NCI-H345 (cell line): Measurements from ENCODE around the gene DLL4.
"Not testable (repeated sequence)": the region's sequence is repeated elsewhere in the genome, so short reads cannot be mapped to it uniquely, and the experiment has no call there.

Experiments
- DNase-seq: peaks from one replicate; lab custom pipeline; 2025; lab: John Stamatoyannopoulos, UW

The DLL4 gene

DNA sequence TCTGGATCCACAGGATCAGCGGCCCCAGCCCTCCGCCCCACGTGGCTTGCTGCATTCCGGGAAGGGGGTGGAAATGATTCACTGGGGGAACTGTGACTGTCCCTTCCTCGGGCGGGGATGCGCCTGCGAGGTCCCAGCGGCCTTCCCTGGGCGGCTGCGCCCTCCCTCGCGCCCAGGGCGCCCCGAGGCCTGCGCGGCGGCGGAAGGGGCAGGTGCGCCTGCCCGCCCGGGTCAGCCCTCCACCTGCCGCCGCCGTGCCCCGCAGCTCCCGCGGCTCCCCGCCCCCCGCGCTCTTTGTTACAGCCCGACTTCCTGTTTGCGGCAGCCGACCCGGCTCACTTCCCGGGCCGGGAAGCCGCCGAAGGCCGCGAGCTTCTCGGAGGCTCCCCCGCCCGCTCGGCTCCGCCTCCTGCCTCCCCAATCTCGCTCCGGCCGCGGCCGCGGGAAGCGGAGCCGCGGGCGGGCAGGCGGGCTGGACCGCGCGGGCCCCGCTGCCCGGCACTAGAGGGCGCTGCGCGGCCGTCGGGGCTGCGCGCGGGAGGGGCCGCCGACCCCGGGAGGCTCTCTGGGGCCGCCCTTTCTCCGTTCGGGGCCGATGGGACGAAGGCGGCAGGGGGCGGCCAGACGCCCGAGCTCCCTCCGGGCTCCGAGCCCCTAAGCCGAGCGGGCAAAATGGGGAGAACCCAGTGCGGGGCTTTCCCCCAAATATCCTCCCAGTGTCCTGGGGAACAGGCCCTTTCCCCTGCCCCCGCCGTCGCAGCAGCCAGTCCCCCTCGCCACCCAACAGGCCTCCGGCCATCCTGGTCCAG lies 12.6 kb downstream of the DLL4 start:
- DNase-seq = peak; percentile 59

DNA sequence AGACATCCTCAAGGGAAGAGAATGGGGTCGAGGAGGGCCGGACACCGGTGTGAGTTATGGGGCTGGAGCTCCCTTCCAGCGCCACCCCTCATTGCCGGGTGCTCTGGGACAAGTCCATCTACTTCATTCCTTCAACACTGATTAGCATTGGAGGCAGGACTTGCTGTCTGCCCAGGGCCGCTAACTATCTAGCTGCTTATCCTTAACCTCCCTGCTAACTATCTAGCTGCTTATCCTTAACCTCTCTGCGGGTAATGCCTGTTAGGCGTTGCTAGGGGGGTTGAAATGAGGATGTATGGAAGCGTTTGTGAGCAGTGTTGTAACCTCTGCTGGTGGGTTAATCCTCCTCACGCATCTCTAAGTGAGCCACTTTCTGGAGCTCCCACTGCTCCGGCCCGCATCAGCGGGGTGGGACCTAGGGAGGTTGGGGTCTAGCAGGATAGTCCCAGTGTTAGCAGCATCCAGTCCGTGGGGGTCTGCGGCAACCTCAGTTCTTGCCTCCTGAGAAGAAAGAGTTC lies 13.3 kb downstream of the DLL4 start:
- no peak for DNase-seq

DNA sequence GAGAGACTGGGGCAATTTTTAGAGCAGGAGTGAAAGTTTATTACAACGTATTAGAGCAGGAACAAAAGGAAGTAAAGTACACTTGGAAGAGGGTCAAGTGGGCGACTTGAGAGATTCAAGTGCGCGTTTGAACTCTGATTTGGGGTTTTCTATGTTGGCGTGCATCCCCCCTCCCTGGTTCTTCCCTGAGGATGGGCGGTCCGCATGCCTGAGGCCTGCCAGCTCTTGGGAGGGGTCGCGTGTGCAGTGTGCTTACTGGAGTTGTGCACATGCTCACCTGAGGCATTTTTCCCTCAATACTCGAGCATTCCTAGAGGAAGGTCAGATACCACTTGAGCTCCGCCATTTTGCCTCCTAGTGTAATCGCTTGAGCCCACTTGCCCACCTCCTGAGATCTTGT lies 13.7 kb downstream of the DLL4 start:
- DNase-seq = no peak

DNA sequence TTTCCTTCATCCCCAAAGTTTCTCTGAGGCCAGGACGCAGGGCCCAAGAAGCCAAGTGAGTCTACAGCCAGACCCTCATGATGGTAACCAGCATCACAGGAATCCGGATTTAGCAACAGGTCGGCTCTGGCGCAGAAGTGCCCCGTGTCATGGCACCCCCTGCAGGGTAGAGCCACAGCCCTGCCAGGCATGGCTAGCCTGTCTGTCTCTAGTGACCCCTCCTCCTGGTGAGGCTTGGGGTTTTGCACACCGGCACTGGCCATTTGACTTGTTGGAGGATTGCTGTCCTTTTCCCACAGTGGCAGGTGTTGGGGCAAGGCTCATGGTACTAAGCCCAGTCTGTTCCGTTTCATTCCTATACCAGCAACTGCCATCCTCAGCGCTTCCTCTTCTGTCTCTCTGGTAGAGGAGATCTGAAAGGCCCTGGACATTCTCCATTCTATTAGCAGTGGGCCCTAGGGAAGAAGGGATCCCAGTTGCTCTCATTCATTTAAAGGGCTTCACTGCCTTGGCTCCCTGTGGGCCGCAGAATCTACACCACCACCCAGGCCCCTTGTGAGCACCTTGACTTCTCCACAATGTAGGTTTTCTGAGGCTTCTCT lies 14.7 kb downstream of the DLL4 start:
- DNase-seq = no peak

DNA sequence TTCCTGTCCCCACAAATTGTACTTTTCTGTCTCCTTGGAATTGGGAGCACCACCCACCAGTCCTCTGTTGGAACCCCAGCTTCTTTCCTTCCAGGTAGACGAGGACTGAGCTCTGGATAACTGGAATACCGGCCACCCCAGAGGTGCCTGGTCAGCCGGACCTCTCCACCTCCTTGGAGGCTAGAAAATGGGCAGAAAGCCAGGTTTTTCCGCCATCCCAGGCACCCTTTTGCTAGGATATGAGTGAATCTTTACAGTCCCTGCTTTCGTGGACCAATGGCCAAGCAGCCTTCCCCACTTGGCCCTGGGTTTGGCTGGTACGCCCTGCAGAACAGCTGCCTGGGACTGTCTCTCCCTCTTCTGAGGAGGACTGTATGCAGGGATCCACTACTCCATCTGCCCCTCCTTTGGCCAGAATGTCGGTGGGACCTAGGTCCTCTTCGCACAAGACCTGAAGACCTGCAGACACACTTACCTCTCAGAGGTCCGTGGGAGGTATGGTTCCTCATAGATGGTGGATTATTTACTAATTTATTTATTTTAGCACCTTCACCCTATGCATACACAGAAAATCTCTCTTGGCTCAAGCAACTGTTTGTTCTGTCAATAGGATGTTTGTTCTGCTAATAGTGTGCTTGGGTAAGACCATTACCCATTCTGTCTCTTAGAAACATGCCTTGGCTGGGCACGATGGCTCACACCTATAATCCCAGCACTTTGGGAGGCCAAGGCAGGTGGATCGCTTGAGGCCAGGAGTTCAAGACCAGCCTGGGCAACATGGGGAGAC lies 15.6 kb downstream of the DLL4 start:
- no peak for DNase-seq

DNA sequence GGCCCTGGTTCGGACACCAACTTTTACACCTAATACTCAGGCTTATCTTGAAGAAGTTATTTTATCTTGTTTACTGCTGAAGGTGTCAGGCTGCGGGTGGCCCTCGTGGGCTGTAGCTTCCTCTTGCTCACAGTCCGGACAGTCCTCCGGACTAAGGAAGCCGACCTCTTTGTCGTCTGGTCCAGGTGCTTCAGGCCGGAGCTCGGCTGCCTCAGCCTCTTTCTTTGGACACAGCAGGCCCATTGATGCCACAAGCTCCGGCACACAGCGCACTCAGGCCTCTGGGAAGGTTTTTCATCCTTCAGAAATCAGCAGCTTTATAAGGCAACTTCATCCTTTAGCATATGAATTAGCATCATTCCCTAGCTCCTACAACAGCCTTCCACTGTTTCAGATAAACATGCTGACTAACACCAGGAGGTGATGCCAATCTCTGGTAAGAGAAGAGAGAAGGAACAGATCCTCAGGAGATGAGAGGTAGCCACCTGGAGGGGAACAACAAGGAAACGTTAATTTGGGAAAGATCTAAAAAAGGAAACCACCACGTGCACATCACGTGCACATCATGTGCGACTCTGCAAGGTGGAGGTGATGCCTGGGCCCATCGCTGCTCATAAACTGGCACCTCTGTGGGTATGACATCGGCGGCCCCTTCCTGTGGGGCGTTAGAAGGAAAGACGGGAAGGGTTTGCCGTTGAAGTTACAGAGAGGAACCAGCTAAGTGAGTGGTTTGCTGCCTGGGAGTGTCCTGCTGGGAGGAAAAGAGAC lies 19.8 kb downstream of the DLL4 start:
- DNase-seq = no peak

DNA sequence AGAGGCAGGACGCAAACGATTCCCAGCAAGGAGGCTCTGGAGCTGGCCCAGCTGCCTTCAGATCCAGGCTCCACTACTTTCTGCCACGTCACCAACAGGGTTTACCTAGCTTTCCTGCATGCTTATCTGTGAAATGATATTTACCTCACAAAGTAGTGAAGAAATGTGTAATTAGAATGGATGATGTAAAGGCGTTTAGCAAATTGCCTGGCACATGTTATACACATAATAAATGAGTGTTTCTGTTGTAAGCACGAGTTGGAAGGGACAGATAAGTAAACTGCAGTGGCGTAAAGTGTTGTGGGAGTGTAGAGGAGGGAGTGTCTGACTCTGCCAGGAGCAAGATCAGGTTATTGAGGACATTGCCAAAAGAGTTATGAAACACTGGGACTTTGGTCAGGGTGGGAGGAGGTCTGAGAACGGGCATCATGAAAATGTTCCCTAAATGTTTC lies 20.6 kb downstream of the DLL4 start:
- no peak for DNase-seq

DNA sequence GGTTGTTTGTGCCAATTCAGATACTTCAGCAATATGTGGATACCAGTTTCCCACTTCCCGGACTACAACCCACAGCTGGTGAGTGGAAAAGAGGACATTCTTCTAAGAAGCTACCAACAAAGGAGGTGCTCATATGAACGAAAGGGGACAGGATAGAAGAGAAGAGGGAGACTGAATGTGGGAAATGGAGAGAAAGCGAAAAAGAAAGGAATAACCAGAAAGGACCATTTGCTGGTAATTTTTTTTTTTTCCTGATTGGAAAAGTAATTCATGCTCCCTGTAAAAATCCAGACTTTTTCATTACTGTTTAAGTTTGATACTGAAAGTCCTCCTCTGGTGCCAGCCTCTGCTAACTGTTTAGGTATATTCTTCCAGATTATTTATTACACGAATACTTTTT lies 22.6 kb downstream of the DLL4 start:
- no peak for DNase-seq

DNA sequence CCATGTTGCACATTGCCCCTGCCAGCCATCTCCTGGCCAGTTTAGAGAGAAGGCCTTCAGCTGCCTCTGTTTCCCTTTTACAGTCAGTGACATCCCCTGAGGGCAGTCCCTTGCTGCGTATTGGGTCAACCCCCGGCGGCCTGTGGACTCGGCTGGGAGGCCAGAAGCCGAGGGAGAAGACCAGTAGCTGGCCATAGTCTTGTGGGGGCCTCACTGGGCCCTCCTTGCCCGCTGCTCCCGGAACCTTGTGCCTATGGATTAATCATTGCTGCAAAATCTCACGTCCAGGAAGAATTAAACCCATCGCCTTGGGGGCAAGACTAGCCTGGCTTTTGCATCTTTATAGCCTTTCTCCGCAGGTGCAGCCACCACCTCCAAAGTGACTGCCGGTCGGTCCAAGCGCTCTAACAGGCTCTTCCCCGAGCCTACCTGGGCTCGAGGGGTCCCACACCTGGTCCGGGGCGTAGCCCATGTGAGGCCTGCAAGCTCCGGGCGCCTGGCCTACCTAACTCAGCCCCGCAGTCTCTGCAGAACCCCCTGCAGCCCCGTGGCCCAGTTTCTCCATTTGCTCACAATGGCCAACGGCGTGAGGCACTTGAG lies 23.3 kb downstream of the DLL4 start:
- no peak for DNase-seq

DNA sequence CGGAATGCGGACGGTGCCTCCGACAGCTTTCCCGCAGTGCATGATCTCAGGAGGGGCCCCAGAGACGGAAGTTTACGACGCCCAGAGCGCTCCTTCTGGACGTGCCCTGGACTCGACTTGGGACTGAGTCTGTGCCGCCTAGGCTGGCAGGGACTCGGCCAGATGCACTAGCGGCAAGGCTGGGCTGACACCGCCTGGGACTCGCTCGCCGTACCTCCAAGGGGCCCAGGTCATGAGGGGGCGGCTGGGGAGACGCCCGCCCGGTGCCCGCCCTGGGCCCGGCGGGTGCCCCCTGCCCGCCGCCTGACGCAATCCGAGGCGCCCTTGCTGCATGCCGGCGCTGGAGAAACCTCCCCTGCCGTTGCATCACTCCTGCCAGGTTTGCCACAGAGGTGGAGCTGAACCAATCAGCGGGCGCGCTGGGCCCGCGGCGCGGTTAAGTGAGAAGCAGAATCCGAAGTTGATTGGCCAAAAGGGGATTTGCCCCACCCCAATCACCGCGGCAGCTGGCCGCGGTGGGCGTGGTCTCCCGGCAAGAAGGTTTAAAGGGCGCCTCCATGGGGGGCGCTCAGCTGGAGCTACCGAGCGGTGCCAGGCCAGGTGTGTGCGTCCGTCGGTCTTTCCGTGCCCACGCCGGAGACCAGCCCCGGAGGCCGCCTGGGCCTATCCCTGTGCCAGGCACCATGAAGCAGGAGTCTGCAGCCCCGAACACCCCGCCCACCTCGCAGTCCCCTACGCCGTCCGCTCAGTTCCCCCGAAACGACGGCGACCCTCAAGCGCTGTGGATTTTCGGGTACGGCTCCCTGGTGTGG lies 24.0 kb downstream of the DLL4 start, which contains the start of gene CHAC1:
Gene CHAC1 (plus strand): TSS at position 571 of the 812 bp plus-strand sequence. CDS start 113 bp downstream, at position 684.
- peak; percentile 95 for DNase-seq

DNA sequence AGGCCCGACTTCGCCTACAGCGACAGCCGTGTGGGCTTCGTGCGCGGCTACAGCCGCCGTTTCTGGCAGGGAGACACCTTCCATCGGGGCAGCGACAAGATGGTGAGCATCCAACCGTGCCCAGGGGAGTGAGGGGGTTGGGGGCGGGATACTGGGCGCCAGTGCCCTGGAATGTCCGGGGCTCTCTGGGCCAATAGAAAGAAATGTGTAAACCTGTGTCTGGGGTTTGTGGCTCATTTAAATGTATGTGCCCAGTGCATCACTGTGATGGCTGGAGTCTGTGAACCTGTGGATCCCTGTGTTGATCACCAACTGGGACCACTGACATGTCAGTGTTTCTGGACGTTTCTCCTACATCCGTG lies 24.6 kb downstream of the DLL4 start:
- DNase-seq = no peak

DNA sequence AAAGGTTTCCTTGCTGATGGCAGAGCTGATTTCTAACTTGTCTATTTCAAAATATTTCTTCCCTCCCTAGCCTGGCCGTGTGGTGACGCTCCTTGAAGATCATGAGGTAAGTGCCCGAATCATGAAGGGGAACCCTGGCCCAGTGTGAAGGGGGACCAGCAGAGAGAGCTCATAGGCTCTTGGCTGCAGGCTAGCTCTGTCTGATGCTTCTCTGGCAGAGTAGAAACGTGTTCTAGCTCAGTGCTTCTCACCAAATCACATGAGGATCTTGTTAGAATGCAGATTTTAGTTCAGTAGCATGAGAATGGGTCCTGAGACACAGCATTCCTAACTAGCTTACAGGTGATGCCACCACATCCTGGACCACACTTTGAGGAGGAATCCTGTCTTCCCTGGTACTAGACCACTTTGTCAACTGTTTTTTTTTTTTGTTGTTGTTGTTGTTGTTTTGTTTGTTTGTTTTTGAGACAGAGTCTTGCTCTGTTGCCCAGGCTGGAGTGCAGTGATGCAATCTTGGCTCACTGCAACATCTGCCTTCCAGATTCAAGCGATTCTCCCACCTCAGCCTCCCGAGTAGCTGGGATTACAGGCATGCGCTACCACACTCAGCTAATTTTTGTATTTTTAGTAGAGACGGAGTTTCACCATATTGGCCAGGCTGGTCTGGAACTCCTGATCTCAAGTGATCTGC lies 25.2 kb downstream of the DLL4 start:
- DNase-seq = not testable (repeated sequence)

DNA sequence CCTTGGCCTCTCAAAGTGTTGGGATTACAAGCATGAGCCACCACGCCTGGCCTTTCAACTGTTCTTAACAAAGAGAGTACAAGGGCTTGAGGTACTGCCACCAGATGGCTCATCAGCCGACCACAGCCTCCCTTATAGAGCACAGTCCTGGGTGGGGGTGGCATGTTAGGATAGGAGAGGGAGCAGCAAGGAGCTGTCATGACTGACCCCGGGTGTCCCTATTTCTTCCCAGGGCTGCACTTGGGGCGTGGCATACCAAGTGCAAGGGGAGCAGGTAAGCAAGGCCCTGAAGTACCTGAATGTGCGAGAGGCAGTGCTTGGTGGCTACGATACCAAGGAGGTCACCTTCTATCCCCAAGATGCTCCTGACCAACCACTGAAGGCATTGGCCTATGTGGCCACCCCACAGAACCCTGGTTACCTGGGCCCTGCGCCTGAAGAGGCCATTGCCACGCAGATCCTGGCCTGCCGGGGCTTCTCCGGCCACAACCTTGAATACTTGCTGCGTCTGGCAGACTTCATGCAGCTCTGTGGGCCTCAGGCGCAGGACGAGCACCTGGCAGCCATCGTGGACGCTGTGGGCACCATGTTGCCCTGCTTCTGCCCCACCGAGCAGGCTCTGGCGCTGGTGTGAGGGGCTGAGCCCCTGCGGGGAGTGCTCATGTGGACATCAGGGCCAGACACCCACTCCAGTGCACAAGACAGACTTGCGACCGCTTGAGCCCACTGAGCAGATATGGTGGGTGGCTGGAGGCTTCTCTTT lies 26.2 kb downstream of the DLL4 start:
- DNase-seq = no peak

DNA sequence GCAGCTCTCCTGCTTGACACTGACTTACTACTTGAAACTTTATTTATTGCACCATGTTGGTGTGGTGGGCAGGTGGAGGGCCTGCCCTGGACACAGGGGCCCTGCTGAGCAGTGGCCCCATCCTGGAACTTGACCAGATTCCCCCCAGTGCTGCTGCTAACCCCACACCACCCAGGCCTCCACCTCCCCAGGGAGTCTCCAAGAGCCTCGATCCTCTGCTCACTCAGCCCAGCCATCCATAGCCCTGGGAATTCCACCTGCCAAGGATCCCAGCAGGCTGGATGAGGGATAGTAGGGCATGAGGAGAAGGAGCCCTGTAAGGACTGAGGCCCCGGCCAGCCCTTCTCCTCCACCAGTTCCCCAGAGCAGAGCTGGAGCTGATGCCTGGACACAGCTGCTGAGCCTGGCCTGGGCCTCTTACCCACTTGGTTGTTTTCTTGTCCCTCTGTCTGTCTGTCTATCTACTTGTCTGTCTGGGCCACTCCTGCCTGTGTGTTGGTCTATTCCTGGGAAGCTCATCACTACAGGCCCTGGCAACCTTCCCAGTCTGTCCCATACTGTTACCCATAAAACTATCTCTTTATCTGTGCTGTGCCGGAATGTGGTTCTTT lies 26.9 kb downstream of the DLL4 start:
- DNase-seq = no peak

DNA sequence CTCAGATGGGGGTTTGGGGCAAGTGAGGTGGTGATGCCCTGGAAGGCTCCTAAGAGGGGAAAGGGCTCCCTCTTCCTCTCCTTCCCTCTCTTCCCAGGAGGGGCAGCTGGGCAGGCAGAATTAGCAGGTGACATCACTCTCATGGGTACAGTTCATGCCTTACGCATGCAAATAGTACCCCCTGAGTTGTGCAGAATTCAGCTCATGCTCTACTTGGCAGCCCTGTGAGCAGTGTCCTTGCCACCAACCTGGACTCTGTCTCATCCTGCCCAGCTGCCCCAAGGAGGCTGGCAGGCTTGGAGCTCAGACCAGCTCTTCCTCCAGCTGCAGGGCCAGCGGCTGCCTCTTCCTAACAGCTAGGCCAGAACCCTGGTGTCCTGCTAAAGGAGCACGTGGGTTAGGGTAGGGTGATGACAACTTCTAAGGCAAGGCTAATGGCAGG lies 27.4 kb downstream of the DLL4 start:
- no peak for DNase-seq

DNA sequence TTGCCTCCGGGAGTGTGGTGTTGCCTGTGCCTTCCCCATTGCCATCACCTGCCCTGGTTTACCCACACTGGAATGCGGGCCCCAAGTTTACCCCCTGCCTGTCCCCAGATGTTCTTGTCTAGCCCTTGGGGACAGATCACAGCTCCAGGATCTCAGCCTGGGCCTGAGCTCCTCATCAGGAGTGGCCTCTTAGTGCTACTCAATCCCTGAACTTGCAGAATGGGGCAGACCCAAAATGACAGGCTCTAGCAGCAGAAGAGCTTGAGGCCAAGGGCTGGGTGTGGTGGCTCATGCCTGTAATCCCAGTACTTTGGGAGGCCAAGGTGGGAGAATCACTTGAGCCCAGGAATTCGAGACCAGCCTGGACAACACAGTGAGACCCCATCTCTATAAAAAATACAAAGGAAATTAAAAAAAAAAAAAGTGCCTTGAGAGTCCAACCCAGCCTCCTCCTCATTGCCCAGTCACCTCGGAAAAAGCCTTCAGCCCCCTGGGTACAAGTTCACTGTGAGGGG lies 28.0 kb downstream of the DLL4 start:
- DNase-seq = no peak

DNA sequence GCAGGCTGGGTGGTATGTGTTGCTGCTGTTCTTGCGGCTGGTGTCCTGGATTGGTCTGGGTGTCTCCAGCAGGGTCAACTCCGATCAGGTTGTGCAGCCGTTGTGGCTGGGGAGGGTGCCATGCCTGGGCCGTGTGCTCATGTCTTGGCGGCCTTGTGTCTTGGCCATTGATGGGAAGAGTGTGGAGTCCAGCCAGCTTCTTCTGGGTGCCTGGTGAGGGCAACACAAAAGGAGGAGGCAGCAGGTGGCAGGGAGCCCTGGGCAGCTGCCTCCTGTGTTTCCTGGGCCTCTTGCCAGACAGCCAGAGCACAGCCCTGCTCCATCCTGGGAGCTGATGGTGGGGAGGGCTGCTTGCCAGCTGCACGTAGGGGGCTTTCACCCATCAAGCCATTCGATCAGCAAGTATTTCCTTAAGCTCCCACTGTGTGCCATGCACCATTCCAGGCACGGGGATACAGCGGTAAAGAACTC lies 28.5 kb downstream of the DLL4 start:
- peak; percentile 64 for DNase-seq

DNA sequence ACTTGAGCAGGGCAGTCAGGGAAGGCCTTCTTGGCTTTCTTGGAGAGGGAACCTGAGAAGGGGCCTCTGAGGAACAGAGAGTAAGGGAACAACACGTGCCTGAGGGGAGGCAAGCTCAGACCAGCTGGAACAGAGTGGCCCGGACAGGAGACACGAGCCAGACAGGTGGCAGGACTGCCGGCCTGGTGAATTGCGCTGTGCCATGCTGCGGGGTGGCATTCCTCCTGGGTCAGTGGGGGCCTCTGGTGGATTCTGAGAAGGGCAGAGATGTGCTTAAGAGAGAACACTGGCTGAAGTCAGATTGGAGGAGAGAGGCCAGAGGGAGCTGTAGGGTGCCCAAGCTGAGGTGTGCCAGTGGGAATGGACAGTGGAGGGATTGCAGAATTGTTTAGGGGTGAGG lies 29.0 kb downstream of the DLL4 start:
- no peak for DNase-seq
